CD4-positive, alpha-beta T cell treated with Interleukin-1 beta for 1 hour (primary cell): ENCODE data around the gene ALDH1B1.
"Not testable (repeated sequence)": the region's sequence is repeated elsewhere in the genome, so short reads cannot be mapped to it uniquely, and the experiment has no call there.

ENCODE experiments used
- DNase-seq, 2 donors: peaks; one replicate each; pipeline ENCODE4 v3.0.0-alpha.2; 2020 to 2022

Gene ALDH1B1

GRCh38 chr9:38388283-38389223, 3.9 kb upstream of the ALDH1B1 start:
- DNase-seq: no peak

- DNase-seq: no peak
These were observed 3.2 kb upstream of the ALDH1B1 start for GRCh38 chr9:38389313-38389712.

GRCh38 chr9:38390442-38390841, 2.1 kb upstream of the ALDH1B1 start:
- no peak for DNase-seq

GRCh38 chr9:38390851-38391250, 1.7 kb upstream of the ALDH1B1 start:
- DNase-seq: no peak

- DNase-seq: no peak
These were observed 1.0 kb upstream of the ALDH1B1 start for GRCh38 chr9:38391278-38392118.

- no peak for DNase-seq
These were observed 760 bp downstream of the ALDH1B1 start for GRCh38 chr9:38393128-38393796.

- DNase-seq: no peak
These were observed 1.9 kb downstream of the ALDH1B1 start for GRCh38 chr9:38394416-38394815.

GRCh38 chr9:38395653-38396370, 3.3 kb downstream of the ALDH1B1 start:
- DNase-seq: no peak

GRCh38 chr9:38396371-38396671, 3.8 kb downstream of the ALDH1B1 start:
- no peak for DNase-seq

- not testable (repeated sequence) for DNase-seq
These were observed 6.7 kb downstream of the ALDH1B1 start for GRCh38 chr9:38399191-38399590.

- no peak for DNase-seq
These were observed 9.5 kb downstream of the ALDH1B1 start for GRCh38 chr9:38401994-38402393.

- DNase-seq: no peak
These were observed 11.8 kb downstream of the ALDH1B1 start for GRCh38 chr9:38404314-38404713.

- no peak for DNase-seq
These were observed 13.3 kb downstream of the ALDH1B1 start for GRCh38 chr9:38405785-38406184.

- no peak for DNase-seq
These were observed 14.1 kb downstream of the ALDH1B1 start for GRCh38 chr9:38406476-38407186.

GRCh38 chr9:38408719-38409118, 16.2 kb downstream of the ALDH1B1 start:
- no peak for DNase-seq

- DNase-seq: no peak
These were observed 20.2 kb downstream of the ALDH1B1 start for GRCh38 chr9:38412751-38413150.

GRCh38 chr9:38413283-38413682, 20.8 kb downstream of the ALDH1B1 start:
- DNase-seq: no peak

GRCh38 chr9:38414040-38414723, 21.7 kb downstream of the ALDH1B1 start:
- DNase-seq: no peak

- no peak for DNase-seq
These were observed 23.4 kb downstream of the ALDH1B1 start for GRCh38 chr9:38415856-38416255.

GRCh38 chr9:38416461-38416860, 24.0 kb downstream of the ALDH1B1 start:
- DNase-seq: no peak
